ENCODE data around the gene ESRP2.

ESRP2 gene

DNA sequence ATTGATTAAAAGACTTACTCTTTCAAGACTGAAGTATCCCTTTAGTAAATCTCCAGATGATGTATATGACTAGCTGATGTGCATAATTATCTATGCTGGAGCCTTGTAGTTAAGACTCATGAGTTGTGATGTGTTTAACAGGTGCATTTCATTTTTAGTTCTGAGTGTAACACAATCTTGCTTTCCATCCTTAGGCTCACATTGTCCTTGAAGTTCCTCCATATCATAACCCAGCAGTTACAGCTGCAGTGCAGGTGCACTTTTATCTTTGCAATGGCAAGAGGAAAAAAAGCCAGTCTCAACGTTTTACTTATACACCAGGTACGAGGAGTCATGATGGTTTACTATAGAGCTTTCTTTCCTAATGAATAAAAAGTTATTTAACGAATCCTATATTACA, 52.9 kb downstream of the ESRP2 start:
- no peak for DNase-seq (ENCODE audit: low spot score)
- Histone ChIP-seq H3K4me3 (no peak overlapping the region), H3K27ac (no peak overlapping the region)
- no peak for TF ChIP-seq CTCF (IDR thresholded peaks at IDR 0.05)

DNA sequence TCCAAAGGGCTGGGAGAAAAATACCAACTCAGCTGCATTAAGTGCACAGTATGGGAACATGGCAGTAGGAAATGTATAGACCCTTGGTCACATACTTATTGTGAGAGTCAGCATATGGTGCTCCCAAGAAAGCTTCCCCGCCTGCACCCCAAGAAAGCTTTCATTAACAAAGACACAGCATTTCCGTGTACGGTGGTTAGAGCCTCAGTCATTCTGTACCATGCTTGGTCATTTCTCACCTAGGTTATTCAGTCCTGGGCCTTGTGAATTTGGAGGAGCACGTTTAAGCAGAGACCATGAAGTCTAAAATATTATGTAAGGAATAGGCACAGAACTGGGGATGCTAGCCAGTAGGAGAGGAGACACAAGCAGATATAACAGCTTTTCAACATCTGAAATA, 56.1 kb downstream of the ESRP2 start:
- DNase-seq (ENCODE audit: low spot score) = no peak
- no peak for TF ChIP-seq CTCF (IDR thresholded peaks at IDR 0.05)
- Histone ChIP-seq H3K27ac (no peak overlapping the region), H3K4me3 (no peak overlapping the region)

DNA sequence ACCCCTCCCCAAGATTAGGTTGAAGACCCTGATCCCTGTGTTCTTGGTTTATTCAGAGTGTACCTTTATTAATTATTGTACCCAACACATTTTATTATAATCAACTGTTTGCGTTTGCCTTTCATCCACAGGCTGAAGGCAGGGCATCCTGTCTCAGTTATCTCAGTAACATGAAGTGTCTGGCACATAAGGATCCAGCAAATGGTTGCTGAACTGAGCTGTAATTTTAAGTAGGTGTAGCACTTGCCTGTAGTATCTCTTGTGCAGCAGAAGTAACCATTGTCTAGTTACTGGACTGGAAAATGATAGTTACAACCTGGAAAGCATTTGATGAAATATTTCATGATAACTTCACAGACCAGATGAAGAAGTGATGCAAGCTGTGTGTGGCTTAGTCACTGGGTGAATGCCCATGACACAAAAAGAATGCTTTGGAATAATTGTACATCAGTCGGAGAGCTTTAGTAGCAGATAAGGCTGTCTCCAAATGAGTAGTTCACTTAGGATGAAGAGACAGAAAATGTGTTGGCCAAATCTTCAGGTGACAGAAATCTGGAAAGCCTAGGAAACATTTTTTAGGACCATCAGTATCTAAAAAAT, 56.6 kb downstream of the ESRP2 start:
- H3K27ac ChIP-seq = no peak overlapping the region
- no peak for TF ChIP-seq CTCF (IDR thresholded peaks at IDR 0.05)
- DNase-seq (ENCODE audit: low spot score) = no peak

More for the DNA sequence above, 56.6 kb downstream of the ESRP2 start:
- no peak overlapping the region for H3K4me3 ChIP-seq

Data from coronary artery (tissue), 2 donors.